Type B pancreatic cell (in vitro differentiated cells): Measurements from ENCODE around the gene TMEM37. TPM values are rescaled to one million over a fixed set of nuclear protein-coding genes. Genes with fewer than 3 reads are reported as not detected.

Source experiments
- DNase-seq: peaks from one replicate; pipeline ENCODE4 v3.0.0; 2021; ENCODE audit warnings: mixed read lengths; ENCODE audit not compliant: unreplicated experiment; ENCODE audit errors: extremely low spot score
- H3K27ac Mint-ChIP-seq: 2 replicates; pipeline ENCODE4 v1.8.0; 2021; ENCODE audit warnings: mild to moderate bottlenecking, mixed read lengths
- H3K27me3 Mint-ChIP-seq: 2 replicates; pipeline ENCODE4 v1.8.0; 2021; ENCODE audit warnings: mixed read lengths
- H3K36me3 Mint-ChIP-seq: 2 replicates; pipeline ENCODE4 v1.8.0; 2021; ENCODE audit warnings: mixed read lengths
- H3K4me1 Mint-ChIP-seq: one replicate; pipeline ENCODE4 v1.8.0; 2021; ENCODE audit warnings: mixed read lengths; ENCODE audit not compliant: unreplicated experiment
- H3K4me3 Mint-ChIP-seq: 2 replicates; pipeline ENCODE4 v1.8.0; 2021; ENCODE audit warnings: mild to moderate bottlenecking, mixed read lengths
- H3K9me3 Mint-ChIP-seq: 2 replicates; pipeline ENCODE4 v1.8.0; 2021; ENCODE audit warnings: mixed read lengths
- total RNA-seq: library from RNA; stranded (reverse); gene quantifications from 2 replicates; pipeline ENCODE4 v1.2.1, GENCODE V29; 2021; ENCODE audit warnings: low replicate concordance
- TF ChIP-seq, protein P1 (sequence below): fragments of 200-600 bp; sonication (generic); conservative IDR thresholded peaks from 2 replicates; pipeline ENCODE4 v1.5.0; 2021; ENCODE audit warnings: antibody characterized with exemption, mild to moderate bottlenecking

The TMEM37 gene
- total RNA-seq, 1 donor from 2014 or later: 11.8 TPM

DNA sequence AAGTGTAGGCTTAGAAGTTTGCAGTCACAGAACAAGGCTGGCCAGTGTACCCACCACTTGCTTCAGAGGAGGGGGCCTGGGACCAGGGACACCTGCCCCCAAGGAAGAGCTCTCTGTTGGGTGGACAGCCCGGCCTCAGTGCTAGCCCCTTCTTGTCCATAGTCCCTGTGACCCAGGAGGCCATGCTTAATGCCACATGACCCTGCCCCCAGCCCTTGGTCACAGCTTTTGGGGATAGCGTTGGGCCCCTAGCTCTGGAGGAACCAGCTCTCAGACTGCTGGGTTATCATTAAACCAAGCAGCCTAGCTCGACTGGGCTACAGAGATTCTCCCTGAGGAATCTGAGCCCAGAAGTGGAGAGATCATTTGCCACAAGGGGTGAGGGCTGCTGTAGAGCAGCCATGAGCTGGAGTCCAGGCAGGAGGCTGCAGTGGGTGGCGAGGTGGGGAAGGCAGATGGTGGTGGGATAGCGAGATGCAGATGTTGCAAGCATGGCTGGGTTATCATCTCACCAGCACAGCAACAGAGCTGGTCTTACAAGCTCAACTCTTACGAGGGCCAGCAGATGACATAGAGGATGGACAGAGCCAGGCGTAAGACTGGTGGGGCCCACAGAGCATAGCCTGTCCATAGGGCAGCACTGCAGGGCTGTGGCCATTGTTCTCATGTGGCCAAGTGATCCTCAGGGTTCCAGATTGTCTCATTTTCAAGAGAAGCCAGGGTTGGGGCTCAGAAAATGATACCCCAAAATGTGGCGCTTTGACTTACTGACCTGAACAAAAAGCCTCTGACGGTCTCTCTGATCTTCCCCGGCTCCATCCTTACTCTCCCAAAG, 7.2 kb upstream of the TMEM37 start:
- H3K27ac Mint-ChIP-seq: peak overlapping the region; percentile 28
- no peak for DNase-seq
- H3K4me3 Mint-ChIP-seq: no peak overlapping the region
- peaks cover 4% of the 10 kb centered on the region for H3K27me3 Mint-ChIP-seq
- H3K36me3 Mint-ChIP-seq: peaks cover 6% of the 10 kb centered on the region
- TF ChIP-seq, protein P1, sequence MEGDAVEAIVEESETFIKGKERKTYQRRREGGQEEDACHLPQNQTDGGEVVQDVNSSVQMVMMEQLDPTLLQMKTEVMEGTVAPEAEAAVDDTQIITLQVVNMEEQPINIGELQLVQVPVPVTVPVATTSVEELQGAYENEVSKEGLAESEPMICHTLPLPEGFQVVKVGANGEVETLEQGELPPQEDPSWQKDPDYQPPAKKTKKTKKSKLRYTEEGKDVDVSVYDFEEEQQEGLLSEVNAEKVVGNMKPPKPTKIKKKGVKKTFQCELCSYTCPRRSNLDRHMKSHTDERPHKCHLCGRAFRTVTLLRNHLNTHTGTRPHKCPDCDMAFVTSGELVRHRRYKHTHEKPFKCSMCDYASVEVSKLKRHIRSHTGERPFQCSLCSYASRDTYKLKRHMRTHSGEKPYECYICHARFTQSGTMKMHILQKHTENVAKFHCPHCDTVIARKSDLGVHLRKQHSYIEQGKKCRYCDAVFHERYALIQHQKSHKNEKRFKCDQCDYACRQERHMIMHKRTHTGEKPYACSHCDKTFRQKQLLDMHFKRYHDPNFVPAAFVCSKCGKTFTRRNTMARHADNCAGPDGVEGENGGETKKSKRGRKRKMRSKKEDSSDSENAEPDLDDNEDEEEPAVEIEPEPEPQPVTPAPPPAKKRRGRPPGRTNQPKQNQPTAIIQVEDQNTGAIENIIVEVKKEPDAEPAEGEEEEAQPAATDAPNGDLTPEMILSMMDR: no peak
- H3K4me1 Mint-ChIP-seq: peaks cover 55% of the 10 kb centered on the region
- peaks cover 9% of the 10 kb centered on the region for H3K9me3 Mint-ChIP-seq

DNA sequence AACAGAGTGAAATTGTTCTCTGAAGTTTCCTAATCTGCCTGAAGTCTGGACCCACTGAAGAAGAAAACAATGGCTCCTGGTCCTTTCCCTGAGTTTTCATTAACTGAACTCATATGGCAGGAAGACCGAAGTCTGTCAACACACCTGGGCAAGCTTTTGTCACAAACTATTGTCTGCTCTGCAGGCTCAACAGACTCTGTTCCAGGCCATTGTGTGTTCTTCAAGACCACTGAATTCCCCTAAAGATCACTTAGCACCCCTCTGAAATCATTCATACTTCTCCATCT, 6.6 kb upstream of the TMEM37 start:
- Mint-ChIP-seq H3K27ac (no peak overlapping the region), H3K36me3 (peaks cover 6% of the 10 kb centered on the region), H3K4me1 (peaks cover 54% of the 10 kb centered on the region), H3K9me3 (peaks cover 9% of the 10 kb centered on the region), H3K27me3 (peaks cover 4% of the 10 kb centered on the region), H3K4me3 (no peak overlapping the region)
- TF ChIP-seq, protein P1: no peak
- DNase-seq: no peak

DNA sequence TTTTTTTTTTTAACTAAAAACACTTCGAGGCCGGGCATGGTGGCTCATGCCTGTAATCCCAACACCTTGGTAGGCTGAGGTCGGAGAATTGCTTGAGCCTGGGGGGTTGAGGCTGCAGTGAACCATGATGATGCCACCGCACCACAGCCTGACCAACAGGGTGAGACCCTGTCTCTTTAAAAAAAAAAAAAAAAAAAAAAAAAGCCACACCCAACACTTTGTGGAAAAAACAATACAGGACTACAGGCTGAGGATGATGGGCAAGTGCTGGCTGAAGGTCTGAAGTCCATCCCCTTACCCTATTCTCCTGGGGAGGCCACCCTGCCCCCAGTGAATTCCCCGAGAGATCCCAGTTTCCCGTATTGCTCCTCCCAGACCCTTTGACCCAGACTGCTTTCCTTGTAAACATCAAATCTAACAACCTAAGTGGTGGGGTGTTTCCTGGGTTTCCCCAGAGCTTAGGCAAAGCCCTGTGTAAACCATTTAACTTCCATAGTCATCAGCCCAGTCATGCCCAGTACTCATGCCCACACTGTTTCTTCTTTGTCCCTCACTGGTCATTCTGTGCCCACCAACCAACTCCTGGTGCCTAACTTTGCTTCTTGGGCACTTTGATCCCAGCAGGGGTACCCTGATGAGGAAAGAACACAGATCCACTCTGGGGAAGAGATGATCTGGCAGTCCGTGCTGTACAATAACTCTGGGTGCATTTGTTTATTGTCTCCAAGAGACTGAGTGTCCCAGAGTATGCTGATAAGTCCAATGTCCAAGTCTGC, 5.8 kb upstream of the TMEM37 start:
- DNase-seq: no peak
- TF ChIP-seq, protein P1: no peak
- Mint-ChIP-seq H3K27ac (peak overlapping the region; percentile 39), H3K27me3 (peaks cover 4% of the 10 kb centered on the region), H3K4me3 (no peak overlapping the region), H3K9me3 (peaks cover 9% of the 10 kb centered on the region), H3K36me3 (peaks cover 6% of the 10 kb centered on the region), H3K4me1 (peaks cover 58% of the 10 kb centered on the region)

DNA sequence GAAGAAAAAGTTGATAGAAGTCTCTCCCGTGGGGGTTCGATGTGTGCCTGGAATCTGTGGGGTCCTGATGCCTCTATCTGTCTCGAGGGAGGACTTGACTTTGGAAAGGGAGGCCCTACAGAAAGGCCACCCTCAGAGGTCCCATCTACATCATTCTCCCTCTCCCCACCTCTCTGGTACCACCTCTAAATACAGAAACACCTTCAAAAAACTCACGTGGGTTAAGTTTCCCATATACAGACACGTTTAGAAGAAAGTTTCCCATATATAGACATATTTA, 5.3 kb upstream of the TMEM37 start:
- Mint-ChIP-seq H3K9me3 (peaks cover 9% of the 10 kb centered on the region), H3K27ac (peak overlapping the region; percentile 39), H3K36me3 (peaks cover 6% of the 10 kb centered on the region), H3K4me3 (no peak overlapping the region), H3K4me1 (peaks cover 58% of the 10 kb centered on the region), H3K27me3 (peaks cover 4% of the 10 kb centered on the region)
- TF ChIP-seq, protein P1: no peak
- no peak for DNase-seq

DNA sequence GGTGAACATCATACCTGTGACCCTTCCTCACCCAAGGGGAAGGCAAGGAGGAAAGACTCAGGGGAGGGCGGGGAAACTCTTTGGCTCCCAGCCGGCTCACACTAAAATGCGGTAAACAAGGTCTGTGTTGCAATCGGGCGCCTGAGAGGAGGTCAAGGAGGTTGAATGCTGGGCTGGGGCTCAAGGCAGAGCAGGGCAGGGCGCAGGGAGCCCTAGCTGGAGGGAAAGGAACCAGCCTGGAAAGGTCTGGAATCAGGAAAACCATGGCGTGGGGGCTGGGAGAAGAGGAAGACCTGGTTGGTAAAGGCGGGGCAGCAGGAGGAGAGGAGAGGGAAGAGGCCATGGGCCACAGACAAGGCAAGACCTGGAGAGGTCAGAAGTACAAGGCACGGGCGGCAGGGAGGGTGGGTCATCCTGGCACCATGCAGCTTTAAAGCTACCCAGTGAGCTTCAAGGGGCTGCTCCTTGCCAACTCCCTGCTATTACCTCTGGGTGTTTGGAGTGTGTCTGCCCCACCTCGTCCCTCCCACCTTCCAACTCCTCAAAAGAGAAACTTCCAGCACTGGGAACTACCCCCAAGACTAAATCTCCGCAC, 4.8 kb upstream of the TMEM37 start:
- Mint-ChIP-seq H3K27me3 (peaks cover 1% of the 10 kb centered on the region), H3K4me1 (peaks cover 58% of the 10 kb centered on the region), H3K36me3 (peaks cover 1% of the 10 kb centered on the region), H3K27ac (peak overlapping the region; percentile 77), H3K9me3 (peaks cover 3% of the 10 kb centered on the region), H3K4me3 (no peak overlapping the region)
- TF ChIP-seq, protein P1: no peak
- peak; percentile 62 for DNase-seq
